ENCODE results near the gene FBL.

- TF ChIP-seq POLR2AphosphoS5 (IDR thresholded peaks at IDR 0.05; ENCODE audit: borderline replicate concordance, low read depth, low read length) (no peak), EZH2 (IDR thresholded peaks at IDR 0.05) (no peak)
These were observed 22.5 kb downstream of the FBL start for GRCh38 chr19:39823686-39824085.
